HepG2 (cell line): ENCODE measurements around the gene GDE1. TPM values are rescaled to one million over a fixed set of nuclear protein-coding genes. Genes with fewer than 3 reads are reported as not detected.

Source experiments
- ARNT2 ChIP-seq: sonication (generic); formaldehyde crosslinking; IDR thresholded peaks from 2 replicates; pipeline ENCODE4 v1.8.0; 2022; ENCODE audit warnings: mild to moderate bottlenecking, low read depth, missing genetic modification reagents, moderate library complexity
- DBP ChIP-seq: sonication (generic); formaldehyde crosslinking; IDR thresholded peaks from 2 replicates; pipeline ENCODE4 v1.4.0; 2020; ENCODE audit warnings: missing genetic modification reagents; ENCODE audit errors: not compliant biosample characterization
- FOXJ3 ChIP-seq: sonication (generic); formaldehyde crosslinking; IDR thresholded peaks from 2 replicates; pipeline ENCODE4 v1.4.0; 2020; ENCODE audit warnings: missing genetic modification reagents, mild to moderate bottlenecking, borderline replicate concordance
- HDAC1 ChIP-seq: sonication (generic); formaldehyde crosslinking; IDR thresholded peaks from 2 replicates; pipeline ENCODE4 v1.5.1; 2020; ENCODE audit warnings: mild to moderate bottlenecking, missing genetic modification reagents
- HOMEZ ChIP-seq: IDR thresholded peaks from 2 replicates; pipeline ENCODE4 v1.6.1; 2016; ENCODE audit warnings: low read depth
- MBNL3 ChIP-seq: fragments of 250-450 bp; sonication (Bioruptor Pico); conservative IDR thresholded peaks from 2 replicates; pipeline ENCODE4 v1.8.0; 2022; ENCODE audit warnings: mild to moderate bottlenecking, inconsistent platforms
- SAFB2 ChIP-seq: sonication (generic); formaldehyde crosslinking; IDR thresholded peaks from 2 replicates; pipeline ENCODE4 v1.5.1; 2020; ENCODE audit warnings: missing genetic modification reagents, low read depth, mild to moderate bottlenecking, borderline replicate concordance
- ZNF34 ChIP-seq: sonication (generic); formaldehyde crosslinking; IDR thresholded peaks from 2 replicates; pipeline ENCODE4 v1.4.0; 2020; ENCODE audit warnings: mild to moderate bottlenecking, missing genetic modification reagents, borderline replicate concordance
- ZNF343 ChIP-seq: sonication (generic); formaldehyde crosslinking; IDR thresholded peaks from 2 replicates; pipeline ENCODE4 v1.4.0; 2020; ENCODE audit warnings: mild to moderate bottlenecking, missing genetic modification reagents
- ZNF619 ChIP-seq: sonication (generic); formaldehyde crosslinking; IDR thresholded peaks from 2 replicates; pipeline ENCODE4 v1.4.0; 2020; ENCODE audit warnings: mild to moderate bottlenecking, missing genetic modification reagents
- ZNF710 ChIP-seq: sonication (generic); formaldehyde crosslinking; IDR thresholded peaks from 2 replicates; pipeline ENCODE4 v1.5.0; 2020; ENCODE audit warnings: mild to moderate bottlenecking, missing genetic modification reagents, borderline replicate concordance
- polyA plus RNA-seq, 8 experiments: library from polyadenylated mRNA; depleted of rRNA in 3 of 8; stranded (reverse) in 7 of 8; unstranded in 1 of 8; fragments of >200 nt; fragmentation: Illumina TruSeq in 4 of 8; extraction: Trizol in 4 of 8; gene quantifications; 2 replicates each; pipeline versions ENCODE4 v1.2.1 to v1.2.3, GENCODE V29; 2011 to 2016; ENCODE audit warnings: low read depth in 4 of 8, missing spikeins in 1 of 8, mixed read lengths in 1 of 8; ENCODE audit not compliant: insufficient read depth in 1 of 8
- total RNA-seq, 5 experiments: library from RNA; depleted of rRNA; stranded (reverse); fragments of >200 nt; fragmentation: Illumina TruSeq; extraction: Trizol; gene quantifications; 2 replicates each; pipeline ENCODE4 v1.2.3, GENCODE V29; 2016; ENCODE audit warnings: low read depth in 1 of 5
- TF ChIP-seq, protein P1 (sequence below): sonication (generic); formaldehyde crosslinking; IDR thresholded peaks from 2 replicates; pipeline ENCODE4 v1.9.0; 2021; ENCODE audit warnings: missing genetic modification reagents, mild to moderate bottlenecking, borderline replicate concordance
- TF ChIP-seq, protein P2 (sequence below): sonication (generic); formaldehyde crosslinking; IDR thresholded peaks from 2 replicates; pipeline ENCODE4 v1.4.0; 2020; ENCODE audit warnings: missing genetic modification reagents
- TF ChIP-seq, protein P3 (sequence below): fragments of 450-650 bp; IDR thresholded peaks from 2 replicates; pipeline ENCODE4 v1.6.1; 2016
- TF ChIP-seq, protein P4 (sequence below): sonication (generic); formaldehyde crosslinking; IDR thresholded peaks from 2 replicates; pipeline ENCODE4 v1.4.0; 2020; ENCODE audit warnings: mild to moderate bottlenecking, missing genetic modification reagents
- TF ChIP-seq, protein P5 (sequence below): sonication (generic); formaldehyde crosslinking; IDR thresholded peaks from 2 replicates; pipeline ENCODE4 v1.4.0; 2020; ENCODE audit warnings: mild to moderate bottlenecking, missing genetic modification reagents

The GDE1 gene
- total and polyA plus RNA-seq, 2 of the 13 experiments (the other 11 are each of a cell fraction or from before 2014, with no cell fraction given): 35.9 to 59.0 TPM

GRCh38 chr16:19555186-19555937 is 33.5 kb upstream of the GDE1 start, which contains the start of gene VPS35L (continued):
- no peak for TF ChIP-seq DBP
- TF ChIP-seq, protein P1, sequence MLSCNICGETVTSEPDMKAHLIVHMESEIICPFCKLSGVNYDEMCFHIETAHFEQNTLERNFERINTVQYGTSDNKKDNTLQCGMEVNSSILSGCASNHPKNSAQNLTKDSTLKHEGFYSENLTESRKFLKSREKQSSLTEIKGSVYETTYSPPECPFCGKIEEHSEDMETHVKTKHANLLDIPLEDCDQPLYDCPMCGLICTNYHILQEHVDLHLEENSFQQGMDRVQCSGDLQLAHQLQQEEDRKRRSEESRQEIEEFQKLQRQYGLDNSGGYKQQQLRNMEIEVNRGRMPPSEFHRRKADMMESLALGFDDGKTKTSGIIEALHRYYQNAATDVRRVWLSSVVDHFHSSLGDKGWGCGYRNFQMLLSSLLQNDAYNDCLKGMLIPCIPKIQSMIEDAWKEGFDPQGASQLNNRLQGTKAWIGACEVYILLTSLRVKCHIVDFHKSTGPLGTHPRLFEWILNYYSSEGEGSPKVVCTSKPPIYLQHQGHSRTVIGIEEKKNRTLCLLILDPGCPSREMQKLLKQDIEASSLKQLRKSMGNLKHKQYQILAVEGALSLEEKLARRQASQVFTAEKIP (CRISPR knock-in tag): no peak
- no peak for TF ChIP-seq MBNL3
- peak; percentile 76 for TF ChIP-seq ZNF343
- TF ChIP-seq FOXJ3 (CRISPR knock-in tag): peak; percentile 69; the same call in 1 of the 2 replicates
- TF ChIP-seq, protein P2, sequence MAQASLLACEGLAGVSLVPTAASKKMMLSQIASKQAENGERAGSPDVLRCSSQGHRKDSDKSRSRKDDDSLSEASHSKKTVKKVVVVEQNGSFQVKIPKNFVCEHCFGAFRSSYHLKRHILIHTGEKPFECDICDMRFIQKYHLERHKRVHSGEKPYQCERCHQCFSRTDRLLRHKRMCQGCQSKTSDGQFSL (CRISPR knock-in tag): no peak
- no peak for TF ChIP-seq HOMEZ
- TF ChIP-seq, protein P3, sequence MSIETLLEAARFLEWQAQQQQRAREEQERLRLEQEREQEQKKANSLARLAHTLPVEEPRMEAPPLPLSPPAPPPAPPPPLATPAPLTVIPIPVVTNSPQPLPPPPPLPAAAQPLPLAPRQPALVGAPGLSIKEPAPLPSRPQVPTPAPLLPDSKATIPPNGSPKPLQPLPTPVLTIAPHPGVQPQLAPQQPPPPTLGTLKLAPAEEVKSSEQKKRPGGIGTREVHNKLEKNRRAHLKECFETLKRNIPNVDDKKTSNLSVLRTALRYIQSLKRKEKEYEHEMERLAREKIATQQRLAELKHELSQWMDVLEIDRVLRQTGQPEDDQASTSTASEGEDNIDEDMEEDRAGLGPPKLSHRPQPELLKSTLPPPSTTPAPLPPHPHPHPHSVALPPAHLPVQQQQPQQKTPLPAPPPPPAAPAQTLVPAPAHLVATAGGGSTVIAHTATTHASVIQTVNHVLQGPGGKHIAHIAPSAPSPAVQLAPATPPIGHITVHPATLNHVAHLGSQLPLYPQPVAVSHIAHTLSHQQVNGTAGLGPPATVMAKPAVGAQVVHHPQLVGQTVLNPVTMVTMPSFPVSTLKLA: no peak
- TF ChIP-seq ARNT2: peak; percentile 81
- TF ChIP-seq HDAC1 (CRISPR knock-in tag): peak; percentile 77
- TF ChIP-seq ZNF34: 0 out of 2 replicates have a peak, but pooled peaks have one; percentile 28
- peak; percentile 52; the same call in 1 of the 2 replicates for TF ChIP-seq ZNF710
- TF ChIP-seq, protein P4, sequence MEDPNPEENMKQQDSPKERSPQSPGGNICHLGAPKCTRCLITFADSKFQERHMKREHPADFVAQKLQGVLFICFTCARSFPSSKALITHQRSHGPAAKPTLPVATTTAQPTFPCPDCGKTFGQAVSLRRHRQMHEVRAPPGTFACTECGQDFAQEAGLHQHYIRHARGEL (CRISPR knock-in tag): peak; percentile 34; the same call in 1 of the 2 replicates
- peak; percentile 88 for TF ChIP-seq ZNF619 (CRISPR knock-in tag)
- TF ChIP-seq, protein P5, sequence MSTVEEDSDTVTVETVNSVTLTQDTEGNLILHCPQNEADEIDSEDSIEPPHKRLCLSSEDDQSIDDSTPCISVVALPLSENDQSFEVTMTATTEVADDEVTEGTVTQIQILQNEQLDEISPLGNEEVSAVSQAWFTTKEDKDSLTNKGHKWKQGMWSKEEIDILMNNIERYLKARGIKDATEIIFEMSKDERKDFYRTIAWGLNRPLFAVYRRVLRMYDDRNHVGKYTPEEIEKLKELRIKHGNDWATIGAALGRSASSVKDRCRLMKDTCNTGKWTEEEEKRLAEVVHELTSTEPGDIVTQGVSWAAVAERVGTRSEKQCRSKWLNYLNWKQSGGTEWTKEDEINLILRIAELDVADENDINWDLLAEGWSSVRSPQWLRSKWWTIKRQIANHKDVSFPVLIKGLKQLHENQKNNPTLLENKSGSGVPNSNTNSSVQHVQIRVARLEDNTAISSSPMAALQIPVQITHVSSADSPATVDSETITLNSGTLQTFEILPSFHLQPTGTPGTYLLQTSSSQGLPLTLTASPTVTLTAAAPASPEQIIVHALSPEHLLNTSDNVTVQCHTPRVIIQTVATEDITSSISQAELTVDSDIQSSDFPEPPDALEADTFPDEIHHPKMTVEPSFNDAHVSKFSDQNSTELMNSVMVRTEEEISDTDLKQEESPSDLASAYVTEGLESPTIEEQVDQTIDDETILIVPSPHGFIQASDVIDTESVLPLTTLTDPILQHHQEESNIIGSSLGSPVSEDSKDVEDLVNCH (CRISPR knock-in tag): peak; percentile 89; the same call in 1 of the 2 replicates
- no peak; the same call in 1 of the 2 replicates for TF ChIP-seq SAFB2
